ENCODE results near the gene STK10. TPM values are rescaled to one million over a fixed set of nuclear protein-coding genes. Genes with fewer than 3 reads are reported as not detected.

The STK10 gene
- total RNA-seq, 1 donor from 2014 or later = 23.5 TPM

- DNase-seq (ENCODE audit: low read depth) = no peak
These were observed 44.1 kb downstream of the STK10 start for GRCh38 chr5:172143875-172144274.

DNA sequence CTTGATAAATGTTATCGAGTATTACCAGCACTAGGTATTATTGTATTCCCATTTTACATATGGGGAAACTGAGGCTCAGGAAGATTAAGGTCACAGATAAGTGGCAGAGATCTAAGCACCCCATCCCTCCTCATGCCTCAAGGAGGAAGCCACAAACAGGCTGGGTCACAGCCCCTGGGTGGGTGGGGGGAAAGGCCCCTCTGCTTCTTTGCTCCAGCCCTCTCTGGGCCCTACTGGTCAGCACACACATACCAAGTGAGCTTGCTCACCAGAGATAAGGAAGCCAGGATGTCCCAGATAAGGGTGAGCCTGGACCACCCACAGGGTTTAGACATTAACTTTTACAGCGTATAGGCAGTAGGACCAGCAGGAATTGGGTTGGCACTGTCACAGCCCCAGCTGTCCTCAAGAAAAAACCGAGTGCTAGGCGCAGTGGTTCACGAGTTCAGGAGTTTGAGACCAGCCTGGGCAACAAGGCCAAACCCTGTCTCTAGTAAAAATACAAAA is 45.3 kb downstream of the STK10 start:
- no peak for DNase-seq (ENCODE audit: low read depth)

DNA sequence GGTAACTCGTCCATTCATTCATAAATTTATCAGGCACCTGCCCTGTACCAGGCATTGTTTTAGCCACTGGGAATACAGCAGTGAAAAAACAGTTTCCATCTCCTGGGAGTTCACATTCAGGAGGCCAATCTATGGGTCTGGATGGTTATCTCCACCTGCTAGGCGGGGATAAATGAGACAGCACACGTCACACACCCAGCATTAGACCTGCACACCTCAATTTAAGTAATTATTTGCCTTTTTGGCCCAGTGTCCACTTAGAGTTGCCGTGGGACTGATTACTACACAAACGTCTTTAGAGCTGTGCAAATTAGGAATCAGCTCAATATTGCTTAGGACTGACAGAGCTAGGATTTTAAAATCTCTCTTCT is 46.1 kb downstream of the STK10 start:
- no peak for DNase-seq (ENCODE audit: low read depth)

DNA sequence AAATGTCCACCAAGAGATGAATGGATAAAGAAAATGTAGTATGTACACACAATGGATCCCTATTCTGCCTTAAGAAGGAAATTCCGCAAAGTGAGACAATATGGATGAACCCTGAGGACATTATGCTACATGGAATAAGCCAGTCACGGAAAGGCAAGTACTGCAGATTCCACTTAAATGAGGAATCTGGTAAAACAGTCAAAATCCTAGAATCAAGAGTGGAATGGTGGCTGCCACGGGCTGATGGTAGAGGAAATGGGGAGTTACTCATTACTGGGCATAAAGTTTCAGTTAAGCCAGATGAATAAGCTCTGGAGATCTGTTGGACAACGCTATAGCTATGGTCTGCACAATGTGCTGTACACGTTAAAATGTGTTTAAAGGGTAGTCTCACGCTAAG is 47.2 kb downstream of the STK10 start:
- DNase-seq (ENCODE audit: low read depth) = no peak

DNA sequence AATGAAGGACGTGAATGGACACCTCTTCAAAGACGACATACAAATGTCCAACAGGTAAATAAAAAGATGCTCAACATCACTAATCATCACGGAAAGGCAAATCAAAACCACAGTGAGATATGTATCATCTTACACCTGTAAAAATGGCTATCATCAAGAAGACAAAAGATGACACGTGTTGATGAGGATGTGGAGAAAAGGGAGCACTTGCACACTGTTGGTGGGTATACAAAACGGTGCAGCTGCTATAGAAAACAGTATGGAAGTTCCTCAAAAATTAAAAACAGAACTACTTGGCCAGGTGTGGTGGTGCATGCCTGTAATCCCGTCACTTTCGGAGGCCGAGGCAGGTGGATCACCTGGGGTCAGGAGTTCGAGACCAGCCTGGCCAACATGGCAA is 47.9 kb downstream of the STK10 start:
- DNase-seq (ENCODE audit: low read depth) = no peak

- DNase-seq (ENCODE audit: low read depth) = no peak
These were observed 51.0 kb downstream of the STK10 start for GRCh38 chr5:172137046-172137445.

DNA sequence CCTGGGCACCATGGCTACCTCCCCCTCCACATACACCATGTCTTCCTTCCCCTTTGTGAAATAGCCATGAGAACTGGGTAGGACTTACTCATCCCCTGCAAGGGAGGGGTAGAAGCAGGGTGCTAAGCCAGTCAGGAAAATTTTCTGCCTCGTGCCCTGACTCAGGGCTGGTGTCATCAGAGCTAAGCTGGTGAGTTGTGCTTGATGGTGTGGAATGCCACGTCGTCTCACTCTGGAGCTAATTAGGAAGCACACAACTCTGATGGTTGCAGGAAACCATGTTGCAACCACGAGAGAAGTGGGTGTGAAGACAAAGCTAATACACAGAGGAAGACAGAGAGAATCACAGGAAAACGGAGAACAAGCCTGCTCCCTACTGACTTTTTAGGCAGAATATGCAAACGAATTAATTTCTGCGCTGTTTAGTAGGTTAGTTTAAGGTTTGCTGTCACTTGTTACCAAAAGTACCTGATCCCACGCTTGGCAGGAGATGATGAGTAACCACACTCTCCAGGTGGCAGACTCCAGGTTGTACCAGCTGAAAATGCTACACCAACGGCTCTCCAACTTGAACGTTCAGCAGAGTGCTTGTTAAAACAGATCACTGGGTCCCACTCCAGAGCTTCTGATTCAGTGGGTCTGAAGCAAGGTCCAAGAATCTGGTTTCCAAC is 54.5 kb downstream of the STK10 start:
- DNase-seq (ENCODE audit: low read depth) = peak; percentile 98

- DNase-seq (ENCODE audit: low read depth) = no peak
These were observed 56.3 kb downstream of the STK10 start for GRCh38 chr5:172131690-172132089.

GRCh38 chr5:172129256-172129910 is 58.6 kb downstream of the STK10 start:
- no peak for DNase-seq (ENCODE audit: low read depth)

GRCh38 chr5:172127581-172127980 is 60.4 kb downstream of the STK10 start:
- no peak for DNase-seq (ENCODE audit: low read depth)

GRCh38 chr5:172123269-172123692 is 64.7 kb downstream of the STK10 start:
- peak; percentile 56 for DNase-seq (ENCODE audit: low read depth)

DNA sequence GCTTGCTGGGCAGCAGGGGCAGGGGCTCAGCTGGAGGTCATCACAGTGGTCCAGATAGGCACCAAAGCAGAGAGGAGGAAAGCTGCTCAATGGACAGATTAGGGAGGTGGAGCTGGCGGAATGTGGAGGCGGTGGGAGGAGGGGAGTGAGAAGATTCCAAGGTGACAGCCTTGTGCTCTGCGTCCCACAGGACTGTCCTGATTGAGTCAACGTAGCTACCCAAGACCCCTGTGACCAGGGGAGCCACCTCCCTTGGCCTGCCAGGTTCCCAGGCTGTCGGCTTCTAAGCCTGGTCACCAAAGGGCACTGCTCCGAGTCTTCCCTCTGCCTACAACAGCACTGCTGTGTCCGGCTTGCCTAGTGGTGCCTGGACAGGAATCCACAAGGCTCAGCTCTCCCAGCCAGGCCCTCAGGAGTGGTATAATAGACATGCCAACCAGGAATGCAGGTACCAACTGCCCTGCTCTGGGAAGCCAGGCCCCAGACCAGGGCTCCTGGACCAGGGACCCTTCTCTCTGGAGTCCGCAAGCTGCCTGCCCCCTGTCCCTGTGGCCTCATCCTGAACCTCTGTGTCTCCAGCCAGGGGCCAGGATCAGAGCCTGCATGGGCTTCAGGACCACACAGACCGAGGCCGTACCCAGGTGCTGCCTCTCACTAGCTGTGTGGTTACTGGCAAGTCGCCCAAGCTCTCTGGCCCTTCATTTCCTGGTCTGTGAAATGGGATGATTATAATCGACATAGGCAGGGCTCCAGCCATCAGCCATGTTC is 67.9 kb downstream of the STK10 start:
- no peak for DNase-seq (ENCODE audit: low read depth)

DNA sequence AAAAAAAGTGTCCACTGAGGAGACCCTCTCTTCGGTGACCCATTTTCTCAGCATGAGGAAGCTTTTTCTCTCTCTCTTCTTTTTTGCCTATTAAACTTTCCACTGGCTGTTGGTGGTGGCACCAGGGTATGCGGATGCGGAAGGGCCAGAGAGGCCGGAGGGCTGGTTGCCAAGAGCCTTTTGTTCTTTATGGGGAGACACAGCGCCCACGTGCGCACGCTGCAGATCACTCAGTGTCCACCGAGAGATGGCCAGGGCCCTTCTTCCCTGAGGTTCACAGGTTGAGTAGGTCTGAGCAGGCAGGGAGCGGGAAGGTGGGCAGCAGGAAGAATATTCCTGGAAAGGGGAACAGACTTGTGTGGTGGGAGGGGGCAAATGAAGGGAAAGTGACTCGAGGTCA is 69.1 kb downstream of the STK10 start:
- DNase-seq (ENCODE audit: low read depth) = no peak

- DNase-seq (ENCODE audit: low read depth) = no peak
These were observed 69.9 kb downstream of the STK10 start for GRCh38 chr5:172117977-172118701.

- DNase-seq (ENCODE audit: low read depth) = no peak
These were observed 72.5 kb downstream of the STK10 start for GRCh38 chr5:172115541-172115982.

DNA sequence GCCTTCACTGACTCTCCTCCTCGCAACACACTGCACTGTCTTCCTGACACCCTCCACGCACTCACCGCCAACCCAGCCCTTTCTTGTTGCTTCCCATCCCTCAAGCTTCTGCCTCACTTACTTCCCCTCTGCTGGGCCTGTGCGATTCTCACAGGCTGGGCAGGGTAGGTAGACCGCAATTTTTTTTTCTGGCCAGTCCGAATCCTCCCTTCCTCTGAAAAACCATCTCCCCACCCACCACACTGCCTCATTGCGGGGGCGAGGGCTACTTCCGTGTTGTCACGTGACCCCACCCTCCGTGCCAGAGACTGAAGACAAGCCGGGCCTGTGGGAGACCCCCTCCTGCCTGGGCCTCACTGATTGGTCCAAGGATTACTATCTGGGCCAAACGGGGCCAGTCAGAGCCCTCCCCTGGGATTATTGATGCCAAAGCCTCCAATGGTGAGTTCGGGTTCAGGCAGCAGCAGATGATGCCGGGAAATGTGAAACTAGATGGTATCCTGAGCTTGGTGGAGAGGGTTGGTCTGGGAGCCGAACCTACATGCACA is 73.1 kb downstream of the STK10 start:
- DNase-seq (ENCODE audit: low read depth) = no peak

GRCh38 chr5:172113036-172113435 is 75.0 kb downstream of the STK10 start:
- no peak for DNase-seq (ENCODE audit: low read depth)

DNA sequence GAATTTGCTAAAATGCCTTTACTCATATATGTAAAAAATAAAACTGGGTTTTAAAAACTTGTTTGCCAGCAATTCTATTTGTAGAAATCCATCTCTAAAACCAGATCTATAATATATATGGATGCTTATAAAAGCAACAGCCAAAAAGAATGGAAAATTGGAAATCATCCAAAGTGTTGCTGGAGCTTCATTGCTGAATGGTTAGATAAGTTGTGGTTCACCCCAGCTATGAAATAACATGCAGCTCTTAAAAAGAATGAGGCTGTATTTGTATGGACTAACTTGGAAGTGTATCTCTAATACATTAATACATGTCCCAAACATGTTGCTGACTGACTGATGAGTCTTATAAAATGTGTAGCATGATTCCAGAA is 76.2 kb downstream of the STK10 start:
- DNase-seq (ENCODE audit: low read depth) = no peak

- DNase-seq (ENCODE audit: low read depth) = no peak
These were observed 76.8 kb downstream of the STK10 start for GRCh38 chr5:172110921-172111851.

DNA sequence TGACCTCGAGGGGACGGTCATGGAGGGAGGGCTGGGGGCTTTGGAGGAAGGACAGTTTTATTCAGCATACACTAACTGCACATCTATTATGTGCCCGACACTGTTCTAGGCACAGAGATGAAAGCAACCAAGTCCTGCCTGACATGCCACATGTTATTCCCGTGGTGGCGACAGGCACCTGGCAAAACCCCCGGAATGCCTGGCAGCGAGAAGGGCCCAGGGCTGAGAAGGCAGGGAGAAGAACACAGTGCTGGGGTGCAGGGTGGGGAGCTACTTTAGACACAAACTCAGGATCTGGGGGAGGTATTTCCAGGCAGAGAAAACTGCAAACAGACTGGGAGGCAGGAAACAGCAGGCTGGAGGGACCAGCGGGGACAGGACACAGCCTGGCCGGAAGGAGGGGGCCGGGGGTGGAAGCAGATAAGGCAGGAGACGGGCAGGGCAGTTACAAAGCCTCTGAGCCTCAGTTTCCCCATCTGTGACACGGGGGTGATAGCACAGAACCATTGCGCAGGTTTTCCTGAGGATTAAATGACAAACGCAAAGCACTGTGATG is 77.7 kb downstream of the STK10 start:
- DNase-seq (ENCODE audit: low read depth) = no peak
